Heart right ventricle (tissue), 16 donors: Measurements from ENCODE around the gene STIP1. TPM values are rescaled to one million over a fixed set of nuclear protein-coding genes. Genes with fewer than 3 reads are reported as not detected.
A peak's percentile ranks its signal among the peaks of the same experiment; 100 is the strongest.

Experiments used
- ATAC-seq, 8 donors: fragments of 200-7000 bp; cut with Tn5 transposase; one replicate each; pipeline ENCODE4 v1.9.1; 2020; ENCODE audit warnings: mild to moderate bottlenecking in 8 of 8, moderate library complexity in 8 of 8, moderate number of reproducible peaks in 1 of 8
- DNase-seq, 2 donors: peaks; one replicate each; pipeline ENCODE4 v3.0.0-alpha.2; 2020
- H3K27ac ChIP-seq, 10 donors: fragments of 200-600 bp; sonication (generic) in 2 of 10; one replicate each; pipeline versions ENCODE4 v1.5.0 to v1.8.0; 2020 to 2022; ENCODE audit warnings: mild to moderate bottlenecking in 3 of 10
- H3K27me3 ChIP-seq, 7 donors: fragments of 200-600 bp; one replicate each; pipeline ENCODE4 v1.8.0; 2021 to 2022; ENCODE audit warnings: mild to moderate bottlenecking in 2 of 7
- H3K36me3 ChIP-seq, 9 donors: fragments of 200-600 bp; sonication (generic) in 1 of 9; one replicate each; pipeline versions ENCODE4 v1.5.0 to v1.8.0; 2020 to 2022; ENCODE audit warnings: mild to moderate bottlenecking in 2 of 9
- H3K4me1 ChIP-seq, 9 donors: fragments of 200-600 bp; sonication (generic) in 1 of 9; one replicate each; pipeline versions ENCODE4 v1.5.0 to v1.8.0; 2020 to 2022; ENCODE audit warnings: mild to moderate bottlenecking in 4 of 9
- H3K4me3 ChIP-seq, 10 donors: fragments of 200-600 bp; sonication (generic) in 2 of 10; one replicate each; pipeline versions ENCODE4 v1.5.0 to v1.8.0; 2020 to 2022; ENCODE audit warnings: mild to moderate bottlenecking in 7 of 10, moderate library complexity in 2 of 10
- H3K9me3 ChIP-seq, 11 donors: fragments of 200-600 bp in 10 of 11; sonication (generic) in 2 of 11; one replicate each; pipeline versions ENCODE4 v1.5.0 to v1.8.0; 2013 to 2022; ENCODE audit warnings: mild to moderate bottlenecking in 2 of 11, control low read depth in 1 of 11, moderate library complexity in 1 of 11
- CTCF ChIP-seq, 9 donors: fragments of 200-600 bp; sonication (generic) in 2 of 9; IDR thresholded peaks; one replicate each; pipeline versions ENCODE4 v1.5.0 to v1.8.0; 2021 to 2022; ENCODE audit warnings: antibody characterized with exemption in 9 of 9, mild to moderate bottlenecking in 5 of 9, moderate library complexity in 1 of 9
- WGBS, 2 donors: extraction: QIAGEN DNeasy Blood & Tissue Kit; methylation state at CpG; one replicate each; pipeline ENCODE4 v1.1.7; 2013; ENCODE audit warnings: inconsistent platforms in 1 of 2; 5-methylcytosine and 5-hydroxymethylcytosine counted together
- intact Hi-C, 10 donors: fragments of 100-400 bp; cut with DNase I; formaldehyde crosslinking; loops; one replicate each; pipeline versions ENCODE4 v1.11.1 to v1.14.2; 2022
- polyA plus RNA-seq, 2 donors: library from polyadenylated mRNA; stranded (reverse); fragments of 200-250 nt; gene quantifications; one replicate each; pipeline ENCODE4 v1.2.3, GENCODE V29; 2013
- total RNA-seq, 10 donors: library from RNA; stranded (reverse); fragmentation: NEBNext Ultra II Directional in 3 of 10; extraction: Animal tissue kit (Norgen Biotek cat#: 25700) in 3 of 10; gene quantifications; one replicate each; pipeline versions ENCODE4 v1.2.1 to v1.2.4, GENCODE V29; 2021 to 2023
- donor health status: Arrhythmogenic right ventricular cardiomyopathy.
- donor health status: ischemic (EF 13 %, LVEDD 7.1; RV severe dilation, severe dysfunction).
- donor health status: healthy with polysubstance abuse.
- donor health status: DM: no; HTN: yes; CAD: no.
- donor health status: DM: no; HTN: no; CAD: no.
- donor health status: ischemic (EF 25% LVEDD 6.9; RV normal size, moderate dysfunction).
- donor health status: ischemic (EF 25% LVEDD 5.7; RV mildly dilated, moderate dysfunction).
- donor health status: healthy.
- donor health status: DM: yes; HTN: yes; CAD: no.
- donor health status: Ischemic cardiomyopathy.
- donor health status: ischemic (EF 35%, LVEDD 5.7; RV mildly dilated, moderate dysfunction).
- donor health status: nonischemic (EF 11% LVEDD 7.7; RV severe dilation, severe dysfunction).
- donor health status: DM: yes; HTN: yes; CAD: no.
- donor health status: PGD.
- donor health status: ischemic (EF 29% LVEDD 5.4; RV normal size, mild dysfunction).
- donor health status: nonischemic (EF 23%, LVEDD 6.1; RV moderate dilation, normal function).

STIP1 gene
- total and polyA plus RNA-seq, 12 donors = 55.3 to 144 (median 87.9) TPM

DNA sequence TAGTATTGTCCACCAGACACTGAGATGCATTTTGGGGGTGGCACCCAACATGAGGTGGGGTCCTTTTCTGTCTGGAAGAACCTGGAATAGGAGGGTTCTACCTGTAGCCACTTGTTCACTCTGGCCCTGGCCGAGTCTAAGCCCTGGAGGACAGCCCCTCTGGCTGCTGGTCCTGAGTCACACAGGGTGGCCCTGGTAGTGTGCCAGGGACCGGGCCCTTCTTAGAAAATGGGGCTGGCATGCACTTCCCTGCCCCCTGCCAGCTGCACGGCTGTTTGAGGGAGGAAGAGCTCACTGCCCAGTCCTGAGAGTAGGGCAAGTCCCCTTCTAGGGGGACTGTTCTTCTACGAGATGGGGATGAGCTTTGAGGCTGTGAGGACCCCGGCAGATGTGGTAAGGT lies 67.5 kb downstream of the STIP1 start:
- no peak for DNase-seq
- 44 to 52% methylated on average over 5 of the region's 5 CpGs for WGBS, 2 donors
- H3K9me3 ChIP-seq = no peaks in the 10 kb centered on the region
- ATAC-seq = peak in 3 of 8 donors; percentile 7 to 37 (median 14)
- H3K36me3 ChIP-seq = peaks cover 0 to 44% (median 21%) of the 10 kb centered on the region in 9 donors
- H3K4me3 ChIP-seq = no peak overlapping the region
- intact Hi-C loops = loop anchor here in 3 of 10 donors (2.0 to 5.0 kb wide), 2 partner anchors 13 to 49 kb away; partner anchors contain the start of gene CATSPERZ (in 1 of the 3)
- no peaks in the 10 kb centered on the region for H3K27me3 ChIP-seq
- H3K4me1 ChIP-seq = peaks cover 0 to 39% (median 31%) of the 10 kb centered on the region in 9 donors
- TF ChIP-seq CTCF (IDR thresholded peaks at IDR 0.05) = no peak
- peak overlapping the region in 2 of 10 donors; percentile 5 to 85 for H3K27ac ChIP-seq

Other genes with a start within 250 kb of the STIP1 start
- 10 to 100 TPM; 13.0 to 26.4 (median 19.7) TPM for gene NAA40, start 247.2 kb upstream of the STIP1 start, total RNA-seq
- 10 to 100 TPM; 13.9 to 38.8 TPM for gene NAA40, start 247.2 kb upstream of the STIP1 start, polyA plus RNA-seq
- 1,000 to 10,000 TPM in 6 of 10 donors, 100 to 1,000 TPM in 4; 868 to 1,274 (median 1,041) TPM for gene COX8A, start 211.6 kb upstream of the STIP1 start, total RNA-seq
- 1,000 to 10,000 TPM; 1,312 to 2,481 TPM for gene COX8A, start 211.6 kb upstream of the STIP1 start, polyA plus RNA-seq
- 10 to 100 TPM; 47.0 to 58.2 (median 49.8) TPM for gene OTUB1, start 199.7 kb upstream of the STIP1 start, total RNA-seq
- 10 to 100 TPM; 34.9 to 87.0 TPM for gene OTUB1, start 199.7 kb upstream of the STIP1 start, polyA plus RNA-seq
- gene FLRT1, start 150.2 kb upstream of the STIP1 start, total RNA-seq = under 1 TPM; 0.17 to 0.83 (median 0.39) TPM
- under 1 TPM; 0.22 to 0.44 TPM for gene FLRT1, start 150.2 kb upstream of the STIP1 start, polyA plus RNA-seq
- gene MACROD1, start 20.1 kb upstream of the STIP1 start, total RNA-seq = 100 to 1,000 TPM in 8 of 10 donors, 10 to 100 TPM in 2; 86.2 to 134 (median 115) TPM
- 100 to 1,000 TPM in 1 of 2 donors, 10 to 100 TPM in 1; 77.6 to 497 TPM for gene MACROD1, start 20.1 kb upstream of the STIP1 start, polyA plus RNA-seq
- gene FERMT3, start 20.6 kb downstream of the STIP1 start, total RNA-seq = 10 to 100 TPM in 1 of 10 donors, 1 to 10 TPM in 9; 2.3 to 30.8 (median 5.4) TPM
- gene FERMT3, start 20.6 kb downstream of the STIP1 start, polyA plus RNA-seq = 1 to 10 TPM; 7.5 to 9.2 TPM
- 10 to 100 TPM; 50.5 to 81.7 (median 61.4) TPM for gene TRPT1, start 40.0 kb downstream of the STIP1 start, total RNA-seq
- 100 to 1,000 TPM in 1 of 2 donors, 10 to 100 TPM in 1; 87.2 to 188 TPM for gene TRPT1, start 40.0 kb downstream of the STIP1 start, polyA plus RNA-seq
- gene NUDT22, start 40.1 kb downstream of the STIP1 start, total RNA-seq = 10 to 100 TPM; 57.3 to 85.6 (median 71.0) TPM
- 10 to 100 TPM; 93.0 to 95.2 TPM for gene NUDT22, start 40.1 kb downstream of the STIP1 start, polyA plus RNA-seq
- 10 to 100 TPM; 46.6 to 64.7 (median 52.0) TPM for gene DNAJC4, start 44.4 kb downstream of the STIP1 start, total RNA-seq
- gene DNAJC4, start 44.4 kb downstream of the STIP1 start, polyA plus RNA-seq = 100 to 1,000 TPM in 1 of 2 donors, 10 to 100 TPM in 1; 48.0 to 173 TPM
- gene VEGFB, start 48.4 kb downstream of the STIP1 start, total RNA-seq = 100 to 1,000 TPM; 245 to 353 (median 277) TPM
- gene VEGFB, start 48.4 kb downstream of the STIP1 start, polyA plus RNA-seq = 100 to 1,000 TPM; 158 to 291 TPM
- 10 to 100 TPM; 40.2 to 82.0 (median 45.9) TPM for gene FKBP2, start 54.9 kb downstream of the STIP1 start, total RNA-seq
- gene FKBP2, start 54.9 kb downstream of the STIP1 start, polyA plus RNA-seq = 100 to 1,000 TPM; 376 to 404 TPM
- 100 to 1,000 TPM in 4 of 10 donors, 10 to 100 TPM in 6; 52.4 to 194 (median 77.2) TPM for gene PPP1R14B, start 60.8 kb downstream of the STIP1 start, total RNA-seq
- gene PPP1R14B, start 60.8 kb downstream of the STIP1 start, polyA plus RNA-seq = 100 to 1,000 TPM; 229 to 331 TPM
- 10 to 100 TPM in 3 of 10 donors, 1 to 10 TPM in 7; 5.8 to 13.3 (median 8.7) TPM for gene PLCB3, start 65.4 kb downstream of the STIP1 start, total RNA-seq
- 10 to 100 TPM in 1 of 2 donors, 1 to 10 TPM in 1; 9.5 to 13.1 TPM for gene PLCB3, start 65.4 kb downstream of the STIP1 start, polyA plus RNA-seq
- 100 to 1,000 TPM in 1 of 10 donors, 10 to 100 TPM in 9; 40.7 to 106 (median 52.2) TPM for gene BAD, start 98.5 kb downstream of the STIP1 start, total RNA-seq
- gene BAD, start 98.5 kb downstream of the STIP1 start, polyA plus RNA-seq = 100 to 1,000 TPM in 1 of 2 donors, 10 to 100 TPM in 1; 92.1 to 104 TPM
- gene GPR137, start 99.7 kb downstream of the STIP1 start, total RNA-seq = 10 to 100 TPM; 16.4 to 43.0 (median 24.3) TPM
- gene GPR137, start 99.7 kb downstream of the STIP1 start, polyA plus RNA-seq = 10 to 100 TPM; 18.4 to 31.8 TPM
- not detected for gene KCNK4, start 105.1 kb downstream of the STIP1 start, total RNA-seq
- gene KCNK4, start 105.1 kb downstream of the STIP1 start, polyA plus RNA-seq = not detected
- not detected for gene CATSPERZ, start 114.2 kb downstream of the STIP1 start, total RNA-seq
- gene CATSPERZ, start 114.2 kb downstream of the STIP1 start, polyA plus RNA-seq = under 1 TPM in 1 of 2 donors, not detected in 1; 0.10 TPM
- gene ESRRA, start 119.4 kb downstream of the STIP1 start, total RNA-seq = 100 to 1,000 TPM; 115 to 225 (median 132) TPM
- 100 to 1,000 TPM; 180 TPM for gene ESRRA, start 119.4 kb downstream of the STIP1 start, polyA plus RNA-seq
- gene TRMT112, start 131.4 kb downstream of the STIP1 start, total RNA-seq = 100 to 1,000 TPM in 2 of 10 donors, 10 to 100 TPM in 8; 68.7 to 121 (median 90.2) TPM
- 100 to 1,000 TPM; 182 to 208 TPM for gene TRMT112, start 131.4 kb downstream of the STIP1 start, polyA plus RNA-seq
- gene PRDX5, start 131.9 kb downstream of the STIP1 start, total RNA-seq = 100 to 1,000 TPM; 264 to 395 (median 288) TPM
- 100 to 1,000 TPM; 486 to 750 TPM for gene PRDX5, start 131.9 kb downstream of the STIP1 start, polyA plus RNA-seq
- gene CCDC88B, start 154.0 kb downstream of the STIP1 start, total RNA-seq = 10 to 100 TPM in 1 of 10 donors, 1 to 10 TPM in 9; 4.2 to 13.1 (median 5.6) TPM
- 10 to 100 TPM; 10.5 to 42.7 TPM for gene CCDC88B, start 154.0 kb downstream of the STIP1 start, polyA plus RNA-seq
- 10 to 100 TPM; 10.7 to 21.9 (median 12.8) TPM for gene RPS6KA4, start 173.0 kb downstream of the STIP1 start, total RNA-seq
- gene RPS6KA4, start 173.0 kb downstream of the STIP1 start, polyA plus RNA-seq = 10 to 100 TPM; 17.4 to 18.8 TPM